IMR-90 (cell line): Measurements from ENCODE around the gene RALA. TPM values are rescaled to one million over a fixed set of nuclear protein-coding genes. Genes with fewer than 3 reads are reported as not detected.
A peak's percentile ranks its signal among the peaks of the same experiment; 100 is the strongest.
"Not testable (repeated sequence)": the region's sequence is repeated elsewhere in the genome, so short reads cannot be mapped to it uniquely, and the experiment has no call there.

Experiments used
- ATAC-seq: fragments of 200-7000 bp; cut with Tn5 transposase; 2 replicates; pipeline ENCODE4 v1.9.1; 2020; ENCODE audit warnings: low read depth, mild to moderate bottlenecking, moderate library complexity
- BruUV-seq: library from RNA; stranded (reverse); fragments of 400-500 nt; replicated peaks from 2 replicates; lab custom pipeline; 2021; lab: Mats Ljungman, UMichigan
- CTCF ChIA-PET: fragments of 300-600 bp; formaldehyde crosslinking; extraction: SDS; loops from one replicate; lab custom pipeline; 2021; ENCODE audit warnings: antibody characterized with exemption; lab: Yijun Ruan, JAX
- POLR2A ChIA-PET: fragments of 300-600 bp; sonication (Branson Sonifier 250); formaldehyde crosslinking; loops from one replicate; lab custom pipeline; 2022; ENCODE audit warnings: antibody characterized with exemption; ENCODE audit not compliant: unreplicated experiment; lab: Charles Lee
- DNase-seq: peaks from one replicate; pipeline ENCODE4 v3.0.0; 2013
- H2AFZ ChIP-seq: replicated peaks from 2 replicates; pipeline ENCODE3; 2013; ENCODE audit warnings: low read length, mild to moderate bottlenecking; ENCODE audit not compliant: poor library complexity
- H2AK5ac ChIP-seq: 2 replicates; pipeline ENCODE4 v1.6.1; 2013; ENCODE audit warnings: low read depth, low read length, inconsistent platforms
- H2AK9ac ChIP-seq: replicated peaks from 2 replicates; pipeline ENCODE3; 2013; ENCODE audit warnings: mild to moderate bottlenecking, low read depth, low read length, moderate library complexity; ENCODE audit not compliant: poor library complexity
- H2BK120ac ChIP-seq: 2 replicates; pipeline ENCODE4 v1.6.1; 2013; ENCODE audit warnings: low read depth, low read length, inconsistent platforms
- H2BK15ac ChIP-seq: 3 replicates; pipeline ENCODE4 v1.6.1; 2013; ENCODE audit warnings: low read depth, low read length, inconsistent platforms
- H2BK20ac ChIP-seq: 2 replicates; pipeline ENCODE4 v1.6.1; 2013; ENCODE audit warnings: low read depth, mild to moderate bottlenecking, inconsistent platforms, low read length, moderate library complexity
- H2BK5ac ChIP-seq: 2 replicates; pipeline ENCODE4 v1.6.1; 2013; ENCODE audit warnings: mild to moderate bottlenecking, low read depth, low read length, inconsistent platforms; ENCODE audit not compliant: poor library complexity, severe bottlenecking
- H3K14ac ChIP-seq: replicated peaks from 2 replicates; pipeline ENCODE4 v1.6.1; 2013; ENCODE audit warnings: low read depth, low read length, inconsistent platforms
- H3K18ac ChIP-seq: 2 replicates; pipeline ENCODE4 v1.6.1; 2013; ENCODE audit warnings: low read depth, low read length, control low read depth
- H3K23ac ChIP-seq: 2 replicates; pipeline ENCODE4 v1.6.1; 2013; ENCODE audit warnings: low read depth, low read length, inconsistent platforms
- H3K27ac ChIP-seq: 2 replicates; pipeline ENCODE4 v1.5.1; 2013; ENCODE audit warnings: mild to moderate bottlenecking, control low read depth, low read length; ENCODE audit not compliant: insufficient read depth
- H3K27me3 ChIP-seq: 2 replicates; pipeline ENCODE4 v1.6.1; 2013; ENCODE audit warnings: low read length; ENCODE audit not compliant: control insufficient read depth, insufficient read depth
- H3K36me3 ChIP-seq: 2 replicates; pipeline ENCODE4 v1.6.1; 2013; ENCODE audit warnings: low read length, mixed read lengths; ENCODE audit not compliant: control insufficient read depth, insufficient read depth
- H3K4ac ChIP-seq: 2 replicates; pipeline ENCODE4 v1.6.1; 2013; ENCODE audit warnings: low read depth, low read length, inconsistent platforms
- H3K4me1 ChIP-seq: 2 replicates; pipeline ENCODE4 v1.6.1; 2013; ENCODE audit warnings: low read length, mixed read lengths; ENCODE audit not compliant: control insufficient read depth, insufficient read depth
- H3K4me2 ChIP-seq: 2 replicates; pipeline ENCODE4 v1.6.1; 2013; ENCODE audit warnings: low read depth, mild to moderate bottlenecking, control low read depth, low read length, moderate library complexity
- H3K4me3 ChIP-seq: 2 replicates; pipeline ENCODE4 v1.5.1; 2013; ENCODE audit warnings: low read depth, mild to moderate bottlenecking, control low read depth, low read length, moderate library complexity; ENCODE audit not compliant: insufficient read depth
- H3K56ac ChIP-seq: 2 replicates; pipeline ENCODE4 v1.6.1; 2013; ENCODE audit warnings: low read length, inconsistent platforms; ENCODE audit not compliant: insufficient read depth; ENCODE audit errors: extremely low read depth
- H3K79me1 ChIP-seq, 2 experiments: 2 replicates each; pipeline ENCODE4 v1.6.1; 2013; ENCODE audit warnings: low read length in 2 of 2, inconsistent platforms in 1 of 2, low read depth in 1 of 2
- H3K9ac ChIP-seq: 2 replicates; pipeline ENCODE4 v1.6.1; 2013; ENCODE audit warnings: low read depth, low read length, control low read depth
- H3K9me1 ChIP-seq: 2 replicates; pipeline ENCODE4 v1.6.1; 2013; ENCODE audit warnings: low read length, inconsistent platforms; ENCODE audit not compliant: insufficient read depth
- H3K9me3 ChIP-seq: 2 replicates; pipeline ENCODE4 v1.6.1; 2013; ENCODE audit warnings: low read length; ENCODE audit not compliant: control insufficient read depth, insufficient read depth
- H4K20me1 ChIP-seq: 2 replicates; pipeline ENCODE4 v1.6.1; 2013; ENCODE audit warnings: low read length, inconsistent platforms; ENCODE audit not compliant: insufficient read depth
- H4K5ac ChIP-seq: 2 replicates; pipeline ENCODE4 v1.6.1; 2013; ENCODE audit warnings: mild to moderate bottlenecking, low read depth, low read length, control low read depth
- H4K8ac ChIP-seq, 2 experiments: 2 replicates each; pipeline ENCODE4 v1.6.1; 2013; ENCODE audit warnings: low read depth in 2 of 2, low read length in 2 of 2, control low read depth in 1 of 2, inconsistent platforms in 1 of 2
- H4K91ac ChIP-seq: 2 replicates; pipeline ENCODE4 v1.6.1; 2013; ENCODE audit warnings: low read depth, low read length, inconsistent platforms; ENCODE audit not compliant: insufficient read depth
- CEBPB ChIP-seq: IDR thresholded peaks from 2 replicates; pipeline ENCODE4 v1.6.1; 2012; ENCODE audit warnings: low read depth, low read length, improper control_type of control experiment
- ELK1 ChIP-seq: fragments of 150-350 bp; IDR thresholded peaks from 2 replicates; pipeline ENCODE4 v1.6.1; 2016; ENCODE audit warnings: low read depth, mild to moderate bottlenecking, low read length, moderate library complexity, borderline replicate concordance
- FOS ChIP-seq: fragments of 150-350 bp; IDR thresholded peaks from 2 replicates; pipeline ENCODE4 v1.6.1; 2016; ENCODE audit warnings: low read depth, low read length
- WGBS, 2 experiments: methylation state at CpG; one replicate each; pipeline versions ENCODE4 v1.1.5 to v1.1.7; 2013; ENCODE audit warnings: missing lambda C conversion rate in 2 of 2; ENCODE audit not compliant: insufficient read length in 1 of 2; ENCODE audit errors: extremely low coverage in 2 of 2; 5-methylcytosine and 5-hydroxymethylcytosine counted together
- dilution Hi-C: fragments of 300-500 bp; cut with HindIII; formaldehyde crosslinking; loops from one replicate; pipeline ENCODE4 v1.14.3; 2018; ENCODE audit warnings: low sequenced_read_pairs; ENCODE audit not compliant: unreplicated experiment
- in situ Hi-C: fragments of 300-500 bp; cut with MboI; formaldehyde crosslinking; loops from 3 replicates; pipeline ENCODE4 v1.14.3; 2019; ENCODE audit warnings: low sequenced_read_pairs, inconsistent platforms, mixed read lengths
- intact Hi-C: fragments of 100-400 bp; cut with micrococcal nuclease; formaldehyde crosslinking; loops from 2 replicates; pipeline ENCODE4 v1.10.0; 2022
- polyA plus RNA-seq, 3 experiments: library from polyadenylated mRNA; depleted of rRNA; stranded (reverse); fragments of >200 nt; gene quantifications; 2 replicates each; pipeline ENCODE4 v1.2.3, GENCODE V29; 2012; ENCODE audit warnings: low replicate concordance in 1 of 3
- total RNA-seq: library from RNA; depleted of rRNA; stranded (reverse); fragments of >200 nt; gene quantifications from 2 replicates; pipeline ENCODE4 v1.2.3, GENCODE V29; 2012

Gene RALA
- total and polyA plus RNA-seq, 2 of the 4 experiments (the other 2 are of a cell fraction) = 7.7 to 20.5 TPM

GRCh38 chr7:39678930-39679709 lies 55.7 kb downstream of the RALA start:
- in situ Hi-C loops (no loop called here), dilution Hi-C loops (no loop called here), intact Hi-C loops (no loop called here)
- ChIA-PET CTCF (no interaction called here), POLR2A (no interaction called here)
- H3K23ac ChIP-seq = no peak overlapping the region
- no peak overlapping the region for H2BK15ac ChIP-seq
- H3K4me1 ChIP-seq = peaks cover 19% of the 10 kb centered on the region
- BruUV-seq = no TSS peak
- no peak overlapping the region for H3K56ac ChIP-seq
- no peak overlapping the region for H3K27ac ChIP-seq
- H2BK20ac ChIP-seq = no peak overlapping the region
- peaks cover 45% of the 10 kb centered on the region for H4K20me1 ChIP-seq
- H3K9me3 ChIP-seq = no peaks in the 10 kb centered on the region
- H3K9ac ChIP-seq = no peak overlapping the region
- no peak overlapping the region for H3K14ac ChIP-seq
- no peak overlapping the region for H2BK120ac ChIP-seq
- ATAC-seq = peak; percentile 60
- peak overlapping the region; percentile 3 for H2BK5ac ChIP-seq
- no peak overlapping the region for H2AK5ac ChIP-seq
- WGBS, 2 experiments = no CpG with 5 or more reads among the region's 6 CpGs
- H3K18ac ChIP-seq = no peak overlapping the region
- H4K91ac ChIP-seq = no peak overlapping the region
- H3K4ac ChIP-seq = no peak overlapping the region
- peak; percentile 60 for DNase-seq
- no peak overlapping the region for H2AK9ac ChIP-seq
- H2AFZ ChIP-seq = no peak overlapping the region
- H4K8ac ChIP-seq = no peak overlapping the region
- H3K36me3 ChIP-seq = no peaks in the 10 kb centered on the region
- no peak overlapping the region for H4K5ac ChIP-seq
- H3K79me1 ChIP-seq = peaks cover 30 to 72% of the 10 kb centered on the region in 2 experiments
- peak overlapping the region; percentile 75; the same call in 1 of the 2 replicates for H3K4me2 ChIP-seq
- peak; percentile 35; the same call in 1 of the 2 replicates for TF ChIP-seq FOS
- TF ChIP-seq CEBPB = no peak
- no peak for TF ChIP-seq ELK1
- no peak overlapping the region for H3K4me3 ChIP-seq
- H3K27me3 ChIP-seq = no peaks in the 10 kb centered on the region
- H3K9me1 ChIP-seq = peaks cover 20% of the 10 kb centered on the region

GRCh38 chr7:39679874-39680273 lies 56.5 kb downstream of the RALA start:
- H3K4me2 ChIP-seq, CTCF ChIA-PET, BruUV-seq, H3K56ac ChIP-seq, H3K4me3 ChIP-seq, H4K8ac ChIP-seq, H3K36me3 ChIP-seq, H2AK9ac ChIP-seq, H2AFZ ChIP-seq, H4K5ac ChIP-seq, H2BK5ac ChIP-seq, H3K18ac ChIP-seq, ATAC-seq, H3K14ac ChIP-seq, H2BK20ac ChIP-seq, H4K91ac ChIP-seq, H2BK15ac ChIP-seq, H3K9me3 ChIP-seq, H3K9ac ChIP-seq, H3K27me3 ChIP-seq, H3K23ac ChIP-seq, dilution Hi-C loops, DNase-seq, in situ Hi-C loops, POLR2A ChIA-PET: not testable (repeated sequence)
- H2BK120ac ChIP-seq = peak overlapping the region; percentile 30; the same call in 1 of the 2 replicates
- H3K27ac ChIP-seq = 0 out of 2 replicates have a peak overlapping the region, but pooled peaks have one; percentile 25
- H3K4ac ChIP-seq = 0 out of 2 replicates have a peak overlapping the region, but pooled peaks have one; percentile 4
- WGBS, 2 experiments = 100% methylated on average over 2 of the region's 9 CpGs; no CpG with 5 or more reads in 1 of the 2 experiments
- H3K4me1 ChIP-seq = peaks cover 22% of the 10 kb centered on the region
- intact Hi-C loops = loop anchor here (5.0 kb wide), 2 partner anchors 53 to 98 kb away; no protein-coding TSS in a partner anchor
- H4K20me1 ChIP-seq = peaks cover 48% of the 10 kb centered on the region
- H3K9me1 ChIP-seq = peaks cover 19% of the 10 kb centered on the region
- H2AK5ac ChIP-seq = peak overlapping the region; percentile 9; the same call in 1 of the 2 replicates
- H3K79me1 ChIP-seq = peaks cover 32 to 76% of the 10 kb centered on the region in 2 experiments
